HG02938 (cell line): Measurements from ENCODE around the gene VIL1.

ENCODE experiments used
- ATAC-seq: cut with Tn5 transposase; IDR thresholded peaks from one replicate; pipeline ENCODE4 v1.9.1; 2021; ENCODE audit warnings: mild to moderate bottlenecking, moderate library complexity; ENCODE audit not compliant: unreplicated experiment

VIL1 gene

GRCh38 chr2:218482651-218483050, 63.7 kb downstream of the VIL1 start:
- no peak for ATAC-seq

- no peak for ATAC-seq
These were observed 67.2 kb downstream of the VIL1 start for GRCh38 chr2:218485986-218486667.

- no peak for ATAC-seq
These were observed 81.7 kb downstream of the VIL1 start for GRCh38 chr2:218500501-218501060.

GRCh38 chr2:218501665-218502064, 82.7 kb downstream of the VIL1 start:
- ATAC-seq: no peak
